Gastrocnemius medialis (tissue), 4 donors: ENCODE results near the gene CCDC78. TPM values are rescaled to one million over a fixed set of nuclear protein-coding genes. Genes with fewer than 3 reads are reported as not detected.
"Not testable (repeated sequence)": the region's sequence is repeated elsewhere in the genome, so short reads cannot be mapped to it uniquely, and the experiment has no call there.

Source experiments
- ATAC-seq, 2 donors: fragments of 150-250 bp; one replicate each; pipeline ENCODE4 v1.9.1; 2016
- DNase-seq, 2 donors: peaks; one replicate each; pipeline ENCODE4 v3.0.0-alpha.2; 2019
- H3K27ac ChIP-seq, 4 donors: fragments of 200-600 bp; sonication (generic); 1 replicate in 1 of 4; 2 replicates in 3 of 4; pipeline ENCODE4 v1.5.1; 2016 to 2018; ENCODE audit warnings: mild to moderate bottlenecking in 2 of 4, moderate library complexity in 1 of 4
- H3K27me3 ChIP-seq, 3 donors: fragments of 200-600 bp; sonication (generic) in 2 of 3; 1 replicate in 1 of 3; 2 replicates in 2 of 3; pipeline versions ENCODE4 v1.5.1 to v1.6.0; 2016 to 2019; ENCODE audit warnings: mild to moderate bottlenecking in 1 of 3, moderate library complexity in 1 of 3
- H3K36me3 ChIP-seq, 2 donors: fragments of 200-600 bp; sonication (generic) in 1 of 2; one replicate each; pipeline ENCODE4 v1.5.1; 2017 to 2018
- H3K4me1 ChIP-seq, 2 donors: fragments of 200-600 bp; sonication (generic) in 1 of 2; one replicate each; pipeline ENCODE4 v1.5.1; 2016 to 2017; ENCODE audit warnings: mild to moderate bottlenecking in 2 of 2
- H3K4me3 ChIP-seq, 4 donors: fragments of 200-600 bp; sonication (generic) in 3 of 4; 1 replicate in 1 of 4; 2 replicates in 3 of 4; pipeline ENCODE4 v1.5.1; 2016 to 2019; ENCODE audit warnings: mild to moderate bottlenecking in 2 of 4
- H3K9me3 ChIP-seq, 3 donors: fragments of 200-600 bp; sonication (generic) in 2 of 3; 1 replicate in 1 of 3; 2 replicates in 2 of 3; pipeline ENCODE4 v1.5.1; 2016 to 2019
- POLR2A ChIP-seq, 2 donors: fragments of 450-650 bp; IDR thresholded peaks; one replicate each; pipeline ENCODE4 v1.6.1; 2017; ENCODE audit warnings: antibody characterized with exemption in 2 of 2, mild to moderate bottlenecking in 2 of 2, moderate library complexity in 2 of 2
- in situ Hi-C, 4 donors: fragments of 200-750 bp; cut with MboI; loops; one replicate each; pipeline versions ENCODE4 v1.15.0 to v1.8.0; 2017; ENCODE audit warnings: low sequenced_read_pairs in 4 of 4
- intact Hi-C: fragments of 100-400 bp; cut with DNase I; formaldehyde crosslinking; loops from one replicate; pipeline ENCODE4 v1.15.1; 2023; ENCODE audit warnings: low total_unique reads
- total RNA-seq, 4 donors: library from RNA; depleted of rRNA; stranded (reverse); fragments of >200 nt; gene quantifications; one replicate each; pipeline versions ENCODE4 v1.1.0 to v1.2.3, GENCODE V29; 2016
- TF ChIP-seq, protein P1 (sequence below), 5 experiments: fragments of 450-650 bp in 3 of 5; fragments of 200-600 bp in 2 of 5; sonication (generic) in 2 of 5; IDR thresholded peaks in 4 of 5; conservative IDR thresholded peaks in 1 of 5; 1 replicate in 4 of 5; 2 replicates in 1 of 5; pipeline ENCODE4 v1.5.1; 2016 to 2019; ENCODE audit warnings: antibody characterized with exemption in 5 of 5, mild to moderate bottlenecking in 3 of 5, moderate library complexity in 3 of 5

CCDC78 gene
- total RNA-seq, 4 donors from 2014 or later, result not detected

DNA sequence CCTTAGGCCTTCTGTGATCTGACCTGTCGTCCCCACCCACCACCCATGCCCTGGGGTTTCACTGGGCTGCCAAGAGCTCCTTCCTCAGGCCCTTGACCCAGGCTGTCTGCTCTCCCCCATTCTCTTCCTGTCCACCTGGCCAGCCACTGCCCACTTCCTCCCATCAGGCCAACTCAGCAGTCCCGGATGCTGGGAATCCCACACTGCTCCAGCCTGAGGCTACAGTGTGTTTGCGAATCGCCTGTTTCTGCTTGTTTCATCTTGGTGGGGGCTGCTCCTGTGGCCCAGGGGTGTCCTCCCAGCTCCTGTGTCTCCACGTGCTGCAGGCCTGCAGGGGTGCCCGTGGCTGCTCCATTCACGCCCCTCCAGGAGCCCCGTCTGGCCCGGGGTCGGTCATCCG lies 12.2 kb downstream of the CCDC78 start:
- ATAC-seq (no peak), DNase-seq (no peak)
- Histone ChIP-seq H3K27me3 (peaks cover 23 to 24% (median 24%) of the 10 kb centered on the region in 3 donors), H3K4me3 (peak overlapping the region in 1 of 4 donors; percentile 46), H3K36me3 (no peaks in the 10 kb centered on the region), H3K9me3 (no peaks in the 10 kb centered on the region), H3K27ac (no peak overlapping the region), H3K4me1 (peaks cover 11 to 18% of the 10 kb centered on the region in 2 donors)
- intact Hi-C loops, result no loop called here
- in situ Hi-C loops, result no loop called here
- TF ChIP-seq, protein P1, sequence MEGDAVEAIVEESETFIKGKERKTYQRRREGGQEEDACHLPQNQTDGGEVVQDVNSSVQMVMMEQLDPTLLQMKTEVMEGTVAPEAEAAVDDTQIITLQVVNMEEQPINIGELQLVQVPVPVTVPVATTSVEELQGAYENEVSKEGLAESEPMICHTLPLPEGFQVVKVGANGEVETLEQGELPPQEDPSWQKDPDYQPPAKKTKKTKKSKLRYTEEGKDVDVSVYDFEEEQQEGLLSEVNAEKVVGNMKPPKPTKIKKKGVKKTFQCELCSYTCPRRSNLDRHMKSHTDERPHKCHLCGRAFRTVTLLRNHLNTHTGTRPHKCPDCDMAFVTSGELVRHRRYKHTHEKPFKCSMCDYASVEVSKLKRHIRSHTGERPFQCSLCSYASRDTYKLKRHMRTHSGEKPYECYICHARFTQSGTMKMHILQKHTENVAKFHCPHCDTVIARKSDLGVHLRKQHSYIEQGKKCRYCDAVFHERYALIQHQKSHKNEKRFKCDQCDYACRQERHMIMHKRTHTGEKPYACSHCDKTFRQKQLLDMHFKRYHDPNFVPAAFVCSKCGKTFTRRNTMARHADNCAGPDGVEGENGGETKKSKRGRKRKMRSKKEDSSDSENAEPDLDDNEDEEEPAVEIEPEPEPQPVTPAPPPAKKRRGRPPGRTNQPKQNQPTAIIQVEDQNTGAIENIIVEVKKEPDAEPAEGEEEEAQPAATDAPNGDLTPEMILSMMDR (IDR thresholded peaks at IDR 0.05 in 4 of 5, conservative IDR thresholded peaks at IDR 0.05 in 1 of 5), result no peak
- TF ChIP-seq POLR2A (IDR thresholded peaks at IDR 0.05), result no peak

DNA sequence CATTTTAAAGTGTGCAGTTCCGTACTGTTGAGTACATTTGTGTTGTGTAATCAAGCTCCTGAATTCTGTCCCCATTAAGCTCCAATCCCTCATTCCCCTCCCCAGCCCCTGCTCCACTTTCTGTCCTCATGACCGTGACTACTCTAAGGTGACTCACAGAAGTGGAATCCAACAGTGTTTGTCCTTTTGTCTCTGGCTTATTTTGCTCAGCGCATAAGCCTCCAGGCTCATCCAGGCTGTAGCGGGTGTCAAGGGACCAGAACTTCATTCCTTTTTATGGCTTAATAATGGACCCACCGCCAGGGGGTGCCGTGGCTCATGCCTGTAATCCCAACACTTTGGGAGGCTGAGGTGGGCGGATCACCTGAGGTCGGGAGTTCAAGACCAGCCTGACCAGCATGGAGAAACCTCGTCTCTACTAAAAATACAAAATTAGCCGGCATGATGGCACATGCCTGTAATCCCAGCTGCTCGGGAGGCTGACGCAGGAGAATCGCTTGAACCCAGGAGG lies 13.4 kb downstream of the CCDC78 start:
- intact Hi-C loops, H3K9me3 ChIP-seq, H3K4me3 ChIP-seq, DNase-seq, H3K27ac ChIP-seq, in situ Hi-C loops, H3K36me3 ChIP-seq, ATAC-seq: not testable (repeated sequence)
- H3K4me1 ChIP-seq, result peaks cover 11 to 15% of the 10 kb centered on the region in 2 donors
- H3K27me3 ChIP-seq, result peaks cover 35 to 37% (median 37%) of the 10 kb centered on the region in 3 donors
- TF ChIP-seq, protein P1 (IDR thresholded peaks at IDR 0.05 in 4 of 5, conservative IDR thresholded peaks at IDR 0.05 in 1 of 5), result peak in 2 of 5 experiments; percentile 25 to 28

DNA sequence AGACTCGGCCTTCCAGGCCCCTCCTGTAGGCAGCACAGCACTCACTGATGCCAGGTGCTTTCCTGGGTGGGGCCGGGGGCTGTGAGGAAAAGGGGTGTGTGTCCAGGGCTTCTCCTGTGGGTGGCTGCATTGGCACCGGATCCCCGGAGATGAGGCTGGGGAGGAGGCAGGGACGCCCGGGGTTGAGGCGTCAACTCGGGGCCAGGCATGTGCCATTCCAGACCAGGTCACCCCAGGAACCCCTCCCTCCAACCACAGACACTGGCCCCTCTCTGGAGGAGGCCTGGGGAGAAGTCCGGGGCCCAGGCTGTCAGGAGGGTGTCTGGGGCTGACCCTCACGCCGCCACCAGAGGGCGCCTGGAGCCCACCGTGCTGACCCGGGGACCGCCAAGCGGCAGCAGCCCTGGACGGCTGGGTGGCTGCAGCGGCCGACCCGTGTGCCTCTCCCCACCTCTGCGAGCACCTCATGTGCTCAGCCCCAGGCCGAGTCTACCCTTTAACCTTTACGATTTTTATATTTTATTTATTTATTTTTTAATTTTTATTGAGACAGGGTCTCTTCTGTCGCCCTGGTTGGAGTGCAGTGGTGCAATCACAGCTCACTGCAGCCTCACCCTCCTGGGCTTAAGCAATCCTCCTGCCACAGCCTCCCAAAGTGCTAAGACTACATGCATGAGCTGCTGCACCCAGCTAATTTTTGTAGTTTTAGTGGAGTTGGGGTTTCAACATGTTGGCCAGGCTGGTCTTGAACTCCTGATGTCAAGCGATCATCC lies 14.5 kb downstream of the CCDC78 start:
- H3K27me3 ChIP-seq, result peaks cover 43 to 45% (median 44%) of the 10 kb centered on the region in 3 donors

DNA sequence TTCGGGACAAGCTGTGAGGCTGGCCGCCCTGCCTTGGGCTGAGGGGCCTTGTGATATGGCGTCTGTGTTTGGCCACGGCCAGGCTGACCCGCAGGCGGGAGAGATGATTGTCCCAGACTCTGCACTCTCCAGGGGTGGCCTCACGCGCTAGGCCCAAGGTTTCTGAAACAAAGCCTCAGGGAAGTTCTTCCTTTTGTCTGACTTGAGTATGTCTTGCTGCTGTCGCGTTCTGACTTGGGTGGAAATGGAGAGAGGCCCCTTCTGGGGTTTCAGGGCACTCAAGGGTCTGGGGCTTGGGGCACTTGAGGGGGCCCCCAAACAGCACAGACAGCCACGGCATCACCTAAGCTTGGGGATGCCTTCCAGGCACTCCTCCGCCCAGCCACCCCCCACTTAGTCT lies 15.2 kb downstream of the CCDC78 start:
- no peak overlapping the region for H3K27ac ChIP-seq
- peaks cover 49 to 52% (median 50%) of the 10 kb centered on the region in 3 donors for H3K27me3 ChIP-seq
- no peak for DNase-seq
- no peaks in the 10 kb centered on the region for H3K36me3 ChIP-seq
- H3K4me1 ChIP-seq, result peaks cover 8 to 11% of the 10 kb centered on the region in 2 donors
- ATAC-seq, result no peak
- H3K4me3 ChIP-seq, result no peak overlapping the region
- intact Hi-C loops, result loop anchor here (1.0 kb wide), 2 partner anchors 30 to 74 kb away; no protein-coding TSS in a partner anchor
- in situ Hi-C loops, result no loop called here
- TF ChIP-seq, protein P1 (IDR thresholded peaks at IDR 0.05 in 4 of 5, conservative IDR thresholded peaks at IDR 0.05 in 1 of 5), result no peak
- no peak for TF ChIP-seq POLR2A (IDR thresholded peaks at IDR 0.05)
- H3K9me3 ChIP-seq, result no peaks in the 10 kb centered on the region

More for the DNA sequence above, 14.5 kb downstream of the CCDC78 start:
- H3K4me3 ChIP-seq, result no peak overlapping the region
- in situ Hi-C loops, result no loop called here
- intact Hi-C loops, result loop anchor here (1.0 kb wide), 2 partner anchors 30 to 74 kb away; no protein-coding TSS in a partner anchor
- H3K27ac ChIP-seq, result no peak overlapping the region
- DNase-seq (peak; percentile 37 to 60), ATAC-seq (peak in 1 of 2 donors; percentile 46)
- H3K36me3 ChIP-seq, result no peaks in the 10 kb centered on the region
- no peaks in the 10 kb centered on the region for H3K9me3 ChIP-seq
- TF ChIP-seq POLR2A (IDR thresholded peaks at IDR 0.05), result no peak
- TF ChIP-seq, protein P1 (IDR thresholded peaks at IDR 0.05 in 4 of 5, conservative IDR thresholded peaks at IDR 0.05 in 1 of 5), result peak; percentile 73 to 95 (median 94)
- peaks cover 11 to 14% of the 10 kb centered on the region in 2 donors for H3K4me1 ChIP-seq
